Activated CD8-positive, alpha-beta memory T cell treated with anti-CD3 and anti-CD28 coated beads for 48 hours (primary cell): ENCODE results near the gene PIK3CB.
"Not testable (repeated sequence)": the region's sequence is repeated elsewhere in the genome, so short reads cannot be mapped to it uniquely, and the experiment has no call there.

Source experiments
- DNase-seq, 3 experiments: peaks; one replicate each; pipeline ENCODE4 v3.0.0-alpha.2; 2020; ENCODE audit warnings: low read depth in 2 of 3, low spot score in 2 of 3

The PIK3CB gene

GRCh38 chr3:138848696-138849095 lies 14.0 kb upstream of the PIK3CB start:
- DNase-seq = no peak

GRCh38 chr3:138846824-138847223 lies 12.1 kb upstream of the PIK3CB start:
- DNase-seq = not testable (repeated sequence)

GRCh38 chr3:138846262-138846791 lies 11.6 kb upstream of the PIK3CB start:
- no peak for DNase-seq

GRCh38 chr3:138845771-138846173 lies 11.0 kb upstream of the PIK3CB start:
- no peak for DNase-seq

GRCh38 chr3:138845181-138845601 lies 10.5 kb upstream of the PIK3CB start:
- DNase-seq = no peak

- no peak for DNase-seq
Observed at GRCh38 chr3:138842483-138843188, 7.9 kb upstream of the PIK3CB start.

- not testable (repeated sequence) for DNase-seq
Observed at GRCh38 chr3:138838385-138838784, 3.7 kb upstream of the PIK3CB start.

- DNase-seq = not testable (repeated sequence)
Observed at GRCh38 chr3:138835846-138836245, 1.1 kb upstream of the PIK3CB start.

GRCh38 chr3:138835397-138835757 lies 649 bp upstream of the PIK3CB start:
- DNase-seq = no peak

GRCh38 chr3:138833899-138834595 lies 681 bp downstream of the PIK3CB start:
- peak in 2 of 3 experiments; percentile 33 to 38 for DNase-seq

GRCh38 chr3:138832473-138833057 lies 2.2 kb downstream of the PIK3CB start:
- DNase-seq = not testable (repeated sequence)

- no peak for DNase-seq
Observed at GRCh38 chr3:138829886-138830510, 4.7 kb downstream of the PIK3CB start.

GRCh38 chr3:138829097-138829496 lies 5.6 kb downstream of the PIK3CB start:
- DNase-seq = no peak

- no peak for DNase-seq
Observed at GRCh38 chr3:138827222-138827621, 7.5 kb downstream of the PIK3CB start.

GRCh38 chr3:138825336-138825735 lies 9.4 kb downstream of the PIK3CB start:
- DNase-seq = no peak

GRCh38 chr3:138824114-138824506 lies 10.6 kb downstream of the PIK3CB start:
- DNase-seq = no peak

- not testable (repeated sequence) for DNase-seq
Observed at GRCh38 chr3:138820379-138820778, 14.3 kb downstream of the PIK3CB start.

GRCh38 chr3:138818185-138818860 lies 16.4 kb downstream of the PIK3CB start:
- DNase-seq = no peak

GRCh38 chr3:138817695-138818094 lies 17.0 kb downstream of the PIK3CB start:
- no peak for DNase-seq

- no peak for DNase-seq
Observed at GRCh38 chr3:138812806-138813205, 21.9 kb downstream of the PIK3CB start.
